HG03097 (cell line): Measurements from ENCODE around the gene PARVB.

Source experiments
- ATAC-seq: cut with Tn5 transposase; IDR thresholded peaks from one replicate; pipeline ENCODE4 v1.9.1; 2021; ENCODE audit not compliant: unreplicated experiment, low FRiP score

PARVB gene

GRCh38 chr22:44126807-44127206 lies 102.7 kb downstream of the PARVB start:
- ATAC-seq: no peak

GRCh38 chr22:44127356-44127755 lies 103.3 kb downstream of the PARVB start:
- no peak for ATAC-seq

GRCh38 chr22:44128958-44129618 lies 105.0 kb downstream of the PARVB start:
- ATAC-seq: no peak

GRCh38 chr22:44129619-44129976 lies 105.5 kb downstream of the PARVB start:
- no peak for ATAC-seq

GRCh38 chr22:44130076-44130711 lies 106.1 kb downstream of the PARVB start:
- ATAC-seq: no peak

GRCh38 chr22:44131412-44131811 lies 107.3 kb downstream of the PARVB start:
- no peak for ATAC-seq

- no peak for ATAC-seq
These were observed 108.0 kb downstream of the PARVB start for GRCh38 chr22:44131989-44132685.

- ATAC-seq: no peak
These were observed 108.6 kb downstream of the PARVB start for GRCh38 chr22:44132724-44133123.

- ATAC-seq: no peak
These were observed 109.1 kb downstream of the PARVB start for GRCh38 chr22:44133161-44133560.

GRCh38 chr22:44133901-44134571 lies 109.9 kb downstream of the PARVB start:
- ATAC-seq: no peak

- no peak for ATAC-seq
These were observed 112.0 kb downstream of the PARVB start for GRCh38 chr22:44136112-44136511.

GRCh38 chr22:44136786-44137185 lies 112.7 kb downstream of the PARVB start:
- ATAC-seq: no peak

GRCh38 chr22:44137415-44137814 lies 113.3 kb downstream of the PARVB start:
- ATAC-seq: no peak

- ATAC-seq: no peak
These were observed 115.7 kb downstream of the PARVB start for GRCh38 chr22:44139773-44140172.

- no peak for ATAC-seq
These were observed 118.5 kb downstream of the PARVB start for GRCh38 chr22:44142421-44143104.

GRCh38 chr22:44143105-44143474 lies 119.0 kb downstream of the PARVB start:
- ATAC-seq: no peak

GRCh38 chr22:44143579-44143978 lies 119.5 kb downstream of the PARVB start:
- ATAC-seq: no peak

GRCh38 chr22:44144046-44144569 lies 120.0 kb downstream of the PARVB start:
- no peak for ATAC-seq

- no peak for ATAC-seq
These were observed 121.4 kb downstream of the PARVB start for GRCh38 chr22:44145544-44145943.

GRCh38 chr22:44146088-44146861 lies 122.2 kb downstream of the PARVB start:
- ATAC-seq: no peak
